Liver (tissue), 3 donors: ENCODE results near the gene CHN1.

ENCODE experiments used
- ATF3 ChIP-seq: IDR thresholded peaks from 2 replicates; pipeline ENCODE4 v1.6.1; 2016; ENCODE audit warnings: antibody characterized with exemption
- EGR1 ChIP-seq, 2 donors: IDR thresholded peaks; 2 replicates each; pipeline ENCODE4 v1.6.1; 2016 to 2018; ENCODE audit warnings: antibody characterized with exemption in 2 of 2, low read depth in 2 of 2
- FOXA2 ChIP-seq: IDR thresholded peaks from 2 replicates; pipeline ENCODE4 v1.6.1; 2016; ENCODE audit warnings: antibody characterized with exemption
- GABPA ChIP-seq, 2 donors: IDR thresholded peaks in 1 of 2; conservative IDR thresholded peaks in 1 of 2; 2 replicates each; pipeline ENCODE4 v1.6.1; 2016; ENCODE audit warnings: antibody characterized with exemption in 2 of 2, mild to moderate bottlenecking in 1 of 2, moderate library complexity in 1 of 2
- HNF4A ChIP-seq, 2 donors: conservative IDR thresholded peaks; 2 replicates each; pipeline ENCODE4 v1.6.1; 2016; ENCODE audit warnings: antibody characterized with exemption in 2 of 2, mild to moderate bottlenecking in 2 of 2
- MAX ChIP-seq: IDR thresholded peaks from 2 replicates; pipeline ENCODE4 v1.6.1; 2016; ENCODE audit warnings: antibody characterized with exemption
- RAD21 ChIP-seq, 2 donors: IDR thresholded peaks; 2 replicates each; pipeline ENCODE4 v1.6.1; 2016; ENCODE audit warnings: antibody characterized with exemption in 2 of 2, mild to moderate bottlenecking in 2 of 2
- SP1 ChIP-seq: IDR thresholded peaks from 2 replicates; pipeline ENCODE4 v1.6.1; 2018; ENCODE audit warnings: antibody characterized with exemption, mild to moderate bottlenecking
- YY1 ChIP-seq: IDR thresholded peaks from 2 replicates; pipeline ENCODE4 v1.6.1; 2016; ENCODE audit warnings: antibody characterized with exemption, mild to moderate bottlenecking
- TF ChIP-seq, protein P1 (sequence below): fragments of 150-350 bp; IDR thresholded peaks from 2 replicates; pipeline ENCODE4 v1.5.1; 2017; ENCODE audit warnings: improper control_type of control experiment, low read depth, low read length; ENCODE audit not compliant: missing input control
- TF ChIP-seq, protein P2 (sequence below): IDR thresholded peaks from 2 replicates; pipeline ENCODE4 v1.6.1; 2016; ENCODE audit warnings: antibody characterized with exemption, mild to moderate bottlenecking
- TF ChIP-seq, protein P3 (sequence below): IDR thresholded peaks from 2 replicates; pipeline ENCODE4 v1.6.1; 2016; ENCODE audit warnings: antibody characterized with exemption
- donor health status: healthy.
- donor health status: healthy.

DNA sequence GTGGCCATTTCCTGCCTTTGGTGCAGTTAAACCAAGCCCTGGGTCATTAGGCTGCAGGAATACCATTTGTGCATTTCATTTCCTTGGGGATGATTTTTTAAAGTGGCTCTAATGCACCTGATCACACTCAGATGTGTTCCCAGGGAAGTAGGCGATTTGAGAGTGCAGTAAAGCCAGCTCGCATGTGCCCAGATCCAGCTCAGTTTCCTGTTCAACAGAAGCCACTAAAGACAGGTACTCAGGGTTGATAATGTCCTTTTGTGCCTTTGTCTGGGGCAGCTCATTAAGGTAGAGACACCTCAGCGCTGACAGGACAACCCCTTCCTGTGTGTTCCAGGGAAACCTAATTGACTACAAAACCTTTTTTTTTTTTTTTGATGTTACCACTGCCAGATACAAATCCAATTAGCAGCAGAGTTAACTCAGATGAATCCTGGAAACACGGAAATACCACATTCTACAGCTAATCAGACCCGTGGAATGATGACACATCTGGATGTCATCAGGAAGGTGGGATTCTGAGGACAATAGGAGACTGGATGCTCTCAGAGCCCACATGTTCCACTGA, 225.7 kb downstream of the CHN1 start:
- TF ChIP-seq, protein P1, sequence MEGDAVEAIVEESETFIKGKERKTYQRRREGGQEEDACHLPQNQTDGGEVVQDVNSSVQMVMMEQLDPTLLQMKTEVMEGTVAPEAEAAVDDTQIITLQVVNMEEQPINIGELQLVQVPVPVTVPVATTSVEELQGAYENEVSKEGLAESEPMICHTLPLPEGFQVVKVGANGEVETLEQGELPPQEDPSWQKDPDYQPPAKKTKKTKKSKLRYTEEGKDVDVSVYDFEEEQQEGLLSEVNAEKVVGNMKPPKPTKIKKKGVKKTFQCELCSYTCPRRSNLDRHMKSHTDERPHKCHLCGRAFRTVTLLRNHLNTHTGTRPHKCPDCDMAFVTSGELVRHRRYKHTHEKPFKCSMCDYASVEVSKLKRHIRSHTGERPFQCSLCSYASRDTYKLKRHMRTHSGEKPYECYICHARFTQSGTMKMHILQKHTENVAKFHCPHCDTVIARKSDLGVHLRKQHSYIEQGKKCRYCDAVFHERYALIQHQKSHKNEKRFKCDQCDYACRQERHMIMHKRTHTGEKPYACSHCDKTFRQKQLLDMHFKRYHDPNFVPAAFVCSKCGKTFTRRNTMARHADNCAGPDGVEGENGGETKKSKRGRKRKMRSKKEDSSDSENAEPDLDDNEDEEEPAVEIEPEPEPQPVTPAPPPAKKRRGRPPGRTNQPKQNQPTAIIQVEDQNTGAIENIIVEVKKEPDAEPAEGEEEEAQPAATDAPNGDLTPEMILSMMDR: no peak
- TF ChIP-seq MAX: no peak
- no peak for TF ChIP-seq YY1
- TF ChIP-seq RAD21 (IDR thresholded peaks at IDR 0.05): no peak
- no peak for TF ChIP-seq FOXA2
- TF ChIP-seq, protein P2, sequence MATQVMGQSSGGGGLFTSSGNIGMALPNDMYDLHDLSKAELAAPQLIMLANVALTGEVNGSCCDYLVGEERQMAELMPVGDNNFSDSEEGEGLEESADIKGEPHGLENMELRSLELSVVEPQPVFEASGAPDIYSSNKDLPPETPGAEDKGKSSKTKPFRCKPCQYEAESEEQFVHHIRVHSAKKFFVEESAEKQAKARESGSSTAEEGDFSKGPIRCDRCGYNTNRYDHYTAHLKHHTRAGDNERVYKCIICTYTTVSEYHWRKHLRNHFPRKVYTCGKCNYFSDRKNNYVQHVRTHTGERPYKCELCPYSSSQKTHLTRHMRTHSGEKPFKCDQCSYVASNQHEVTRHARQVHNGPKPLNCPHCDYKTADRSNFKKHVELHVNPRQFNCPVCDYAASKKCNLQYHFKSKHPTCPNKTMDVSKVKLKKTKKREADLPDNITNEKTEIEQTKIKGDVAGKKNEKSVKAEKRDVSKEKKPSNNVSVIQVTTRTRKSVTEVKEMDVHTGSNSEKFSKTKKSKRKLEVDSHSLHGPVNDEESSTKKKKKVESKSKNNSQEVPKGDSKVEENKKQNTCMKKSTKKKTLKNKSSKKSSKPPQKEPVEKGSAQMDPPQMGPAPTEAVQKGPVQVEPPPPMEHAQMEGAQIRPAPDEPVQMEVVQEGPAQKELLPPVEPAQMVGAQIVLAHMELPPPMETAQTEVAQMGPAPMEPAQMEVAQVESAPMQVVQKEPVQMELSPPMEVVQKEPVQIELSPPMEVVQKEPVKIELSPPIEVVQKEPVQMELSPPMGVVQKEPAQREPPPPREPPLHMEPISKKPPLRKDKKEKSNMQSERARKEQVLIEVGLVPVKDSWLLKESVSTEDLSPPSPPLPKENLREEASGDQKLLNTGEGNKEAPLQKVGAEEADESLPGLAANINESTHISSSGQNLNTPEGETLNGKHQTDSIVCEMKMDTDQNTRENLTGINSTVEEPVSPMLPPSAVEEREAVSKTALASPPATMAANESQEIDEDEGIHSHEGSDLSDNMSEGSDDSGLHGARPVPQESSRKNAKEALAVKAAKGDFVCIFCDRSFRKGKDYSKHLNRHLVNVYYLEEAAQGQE: no peak
- TF ChIP-seq EGR1 (IDR thresholded peaks at IDR 0.05; ENCODE audit: low read depth in 2 of 2): no peak
- TF ChIP-seq ATF3: no peak
- no peak for TF ChIP-seq SP1
- no peak for TF ChIP-seq HNF4A (conservative IDR thresholded peaks at IDR 0.05)
- TF ChIP-seq GABPA (IDR thresholded peaks at IDR 0.05 in 1 of 2, conservative IDR thresholded peaks at IDR 0.05 in 1 of 2): no peak
- TF ChIP-seq, protein P3, sequence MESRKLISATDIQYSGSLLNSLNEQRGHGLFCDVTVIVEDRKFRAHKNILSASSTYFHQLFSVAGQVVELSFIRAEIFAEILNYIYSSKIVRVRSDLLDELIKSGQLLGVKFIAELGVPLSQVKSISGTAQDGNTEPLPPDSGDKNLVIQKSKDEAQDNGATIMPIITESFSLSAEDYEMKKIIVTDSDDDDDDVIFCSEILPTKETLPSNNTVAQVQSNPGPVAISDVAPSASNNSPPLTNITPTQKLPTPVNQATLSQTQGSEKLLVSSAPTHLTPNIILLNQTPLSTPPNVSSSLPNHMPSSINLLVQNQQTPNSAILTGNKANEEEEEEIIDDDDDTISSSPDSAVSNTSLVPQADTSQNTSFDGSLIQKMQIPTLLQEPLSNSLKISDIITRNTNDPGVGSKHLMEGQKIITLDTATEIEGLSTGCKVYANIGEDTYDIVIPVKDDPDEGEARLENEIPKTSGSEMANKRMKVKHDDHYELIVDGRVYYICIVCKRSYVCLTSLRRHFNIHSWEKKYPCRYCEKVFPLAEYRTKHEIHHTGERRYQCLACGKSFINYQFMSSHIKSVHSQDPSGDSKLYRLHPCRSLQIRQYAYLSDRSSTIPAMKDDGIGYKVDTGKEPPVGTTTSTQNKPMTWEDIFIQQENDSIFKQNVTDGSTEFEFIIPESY: no peak
